GM21825 (cell line): ENCODE measurements around the gene ERO1B.

Experiments used
- ATAC-seq: cut with Tn5 transposase; IDR thresholded peaks from one replicate; pipeline ENCODE4 v1.9.1; 2021; ENCODE audit warnings: mild to moderate bottlenecking, moderate library complexity; ENCODE audit not compliant: unreplicated experiment

ERO1B gene

DNA sequence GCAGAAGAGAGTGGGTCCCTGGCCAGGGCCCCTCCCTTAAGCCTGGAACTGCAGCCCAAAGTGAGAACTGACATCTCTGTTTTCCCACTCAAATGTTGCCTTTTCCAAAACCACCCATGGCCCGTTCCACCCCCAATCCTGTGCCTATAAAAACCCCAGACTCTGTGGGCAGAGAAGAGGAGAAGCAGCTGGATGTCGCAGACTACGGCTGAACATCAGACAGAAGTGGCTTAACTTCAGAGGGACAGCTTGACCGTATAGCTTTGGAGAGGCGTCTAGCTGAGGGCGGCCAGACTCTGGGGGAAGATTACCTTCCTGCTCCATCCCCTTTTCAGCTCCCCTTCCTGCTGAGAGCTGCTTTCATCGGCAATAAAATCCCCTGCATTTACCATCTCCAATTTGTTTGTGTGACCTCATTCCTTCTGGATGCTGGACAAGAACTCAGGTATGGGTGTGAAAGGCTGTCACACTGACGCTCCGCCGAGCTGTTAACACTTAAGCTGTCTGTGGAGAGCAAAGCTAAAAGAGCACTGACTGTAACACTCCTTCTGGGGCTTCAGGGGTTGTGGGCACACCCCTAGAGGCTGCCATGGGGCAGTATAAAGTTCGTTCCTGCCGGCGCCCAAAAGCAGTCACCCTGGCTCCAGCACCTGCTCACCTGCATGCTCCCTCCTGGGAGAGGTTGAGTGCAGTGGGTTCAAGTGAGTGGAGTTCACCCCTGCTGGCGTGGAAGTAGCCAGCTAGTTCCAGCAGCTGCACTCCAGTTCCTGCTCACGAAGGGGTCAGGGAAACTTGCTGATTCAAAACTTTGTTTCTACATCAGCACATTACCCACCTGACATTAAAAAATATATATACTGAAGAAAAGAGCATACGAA lies 19.6 kb upstream of the ERO1B start:
- no peak for ATAC-seq

DNA sequence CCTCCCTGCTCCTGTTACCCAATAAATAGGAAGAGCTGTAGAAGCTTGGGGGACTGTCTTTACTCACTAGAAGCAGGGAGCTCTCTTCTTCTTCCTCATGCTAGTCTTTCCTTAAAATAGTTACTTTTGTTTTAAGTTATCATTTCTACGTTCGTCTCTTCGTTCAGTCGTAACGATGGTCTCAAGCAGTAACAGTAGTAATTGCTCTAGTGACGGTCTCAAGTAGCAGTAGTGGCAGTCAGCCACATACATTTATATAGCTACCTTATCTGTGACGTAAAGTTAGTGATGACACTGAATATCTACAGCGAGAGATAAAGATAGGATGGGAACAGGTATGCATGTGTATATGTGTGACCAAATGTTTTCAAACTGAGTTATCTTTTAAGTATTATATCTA lies 15.4 kb upstream of the ERO1B start:
- no peak for ATAC-seq

DNA sequence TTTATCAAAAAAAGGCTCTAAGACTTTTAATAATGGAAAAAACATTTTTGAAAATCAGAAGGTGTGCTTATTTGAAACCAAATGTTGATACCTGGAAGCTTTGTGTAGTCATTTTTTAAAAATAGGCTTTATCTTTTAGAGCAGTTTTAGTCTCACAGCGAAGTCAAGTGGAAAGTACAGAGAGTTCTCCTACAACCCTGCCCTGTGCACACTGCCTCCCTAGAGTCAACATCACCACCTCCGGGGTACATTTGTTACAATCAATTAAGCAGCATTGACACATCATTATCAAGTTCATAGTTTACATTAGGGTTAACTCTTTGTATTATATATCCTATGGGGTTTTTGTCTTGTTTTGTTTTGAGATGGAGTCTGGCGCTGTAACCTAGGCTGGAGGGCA lies 10.7 kb upstream of the ERO1B start:
- no peak for ATAC-seq

DNA sequence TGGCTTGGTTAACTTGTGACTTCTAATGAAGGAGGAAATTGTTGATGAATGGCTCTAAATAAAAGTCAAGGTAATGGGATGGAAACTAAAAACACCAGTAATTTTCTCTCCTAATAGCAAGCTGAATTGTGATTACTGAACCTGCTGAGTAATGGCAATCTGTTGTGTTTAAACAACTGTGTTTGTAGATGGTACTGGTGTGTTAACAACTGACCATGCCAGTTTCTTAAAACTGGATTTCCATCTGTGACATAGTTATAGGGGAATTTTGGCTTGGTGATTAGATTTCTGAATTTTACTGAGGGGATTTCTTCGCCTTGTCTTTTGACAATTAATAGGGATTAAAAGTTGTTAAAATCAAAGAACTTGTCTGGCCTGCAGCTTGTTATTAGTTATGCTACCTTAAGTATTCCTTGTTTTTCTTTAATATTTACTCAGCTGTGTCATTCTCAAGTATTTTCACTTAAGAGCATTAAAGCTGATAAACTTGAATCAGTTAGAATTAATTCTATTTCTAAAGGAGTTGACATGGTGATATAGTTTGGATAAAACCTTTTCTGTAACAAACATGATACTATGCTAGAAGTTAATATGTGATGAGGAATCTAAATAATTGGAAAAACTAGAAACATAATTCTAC lies 7.9 kb upstream of the ERO1B start:
- ATAC-seq = no peak

DNA sequence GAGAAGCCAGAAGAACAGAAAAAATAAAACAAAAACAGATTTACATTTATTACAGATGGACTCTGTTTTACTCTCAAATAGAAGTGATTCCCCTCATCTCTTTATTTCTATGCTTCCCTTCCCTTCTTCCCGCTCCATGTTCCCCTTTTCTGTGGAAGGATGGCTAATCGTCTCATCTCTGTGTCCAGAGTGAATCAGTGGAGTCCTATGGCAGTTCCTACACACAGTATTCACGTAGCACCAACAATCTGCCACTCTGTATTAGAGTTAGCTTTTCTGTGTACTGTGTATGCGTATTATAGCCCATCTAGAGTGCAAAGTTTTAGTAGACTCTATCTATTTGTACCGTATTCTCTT lies 6.8 kb upstream of the ERO1B start:
- no peak for ATAC-seq

DNA sequence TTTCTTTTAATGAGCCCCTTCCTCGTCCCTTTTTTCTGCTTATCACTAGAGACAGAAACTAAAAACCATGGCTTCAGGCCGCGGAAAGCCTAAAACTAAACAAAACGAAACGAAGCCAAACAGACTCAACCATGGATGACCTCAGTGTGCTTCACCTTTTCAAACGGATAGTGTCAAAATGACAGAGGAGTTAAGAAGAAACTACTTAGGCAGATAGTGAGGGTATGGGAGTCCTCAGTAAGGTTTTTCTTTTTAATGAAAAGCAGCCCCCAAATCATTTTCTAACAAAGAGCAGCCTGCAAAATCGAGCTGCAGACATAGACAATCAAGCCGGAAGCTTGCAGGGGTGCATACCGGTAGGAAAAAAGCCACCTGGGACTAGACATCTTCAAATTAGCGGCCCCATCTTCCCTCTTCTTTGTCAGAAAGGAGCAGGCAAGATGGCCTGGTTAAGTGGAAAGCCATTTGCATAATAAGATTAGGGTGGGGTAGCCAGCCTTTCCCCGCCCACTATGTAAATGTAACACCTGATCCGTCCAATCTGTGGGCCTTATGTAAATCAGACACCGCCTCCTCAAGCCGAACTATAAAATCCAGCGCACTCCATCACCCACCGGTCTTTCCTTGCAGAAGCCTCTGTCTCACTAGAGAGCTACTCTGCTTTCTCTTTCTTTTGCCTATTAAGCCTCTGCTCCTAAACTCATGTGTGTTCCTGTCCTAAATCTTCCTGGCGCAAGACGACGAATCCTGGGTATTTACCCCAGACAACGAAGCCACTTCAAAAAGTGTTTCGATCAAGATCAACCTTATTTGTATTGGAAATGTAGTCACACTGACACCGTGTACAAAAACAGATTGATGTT lies 6.2 kb upstream of the ERO1B start:
- no peak for ATAC-seq

DNA sequence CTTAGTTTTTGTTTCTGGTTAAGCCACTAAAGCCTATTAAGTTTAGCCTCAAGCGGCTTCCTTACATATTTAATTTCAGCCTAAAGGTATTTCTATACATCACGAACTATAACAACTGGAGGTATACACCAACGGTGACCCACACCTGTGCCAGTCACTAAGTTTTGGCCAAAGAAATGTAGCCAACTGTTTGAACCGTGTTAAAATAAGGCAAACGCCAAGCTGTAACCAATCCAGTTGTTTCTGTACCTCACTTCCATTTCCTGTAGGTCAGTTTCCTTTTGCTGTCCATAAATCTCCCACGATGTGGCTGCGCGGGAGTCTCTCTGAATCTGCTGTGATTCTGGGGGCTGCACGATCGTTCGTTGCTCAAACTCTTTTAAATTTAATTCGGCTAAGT lies 5.6 kb upstream of the ERO1B start:
- no peak for ATAC-seq

DNA sequence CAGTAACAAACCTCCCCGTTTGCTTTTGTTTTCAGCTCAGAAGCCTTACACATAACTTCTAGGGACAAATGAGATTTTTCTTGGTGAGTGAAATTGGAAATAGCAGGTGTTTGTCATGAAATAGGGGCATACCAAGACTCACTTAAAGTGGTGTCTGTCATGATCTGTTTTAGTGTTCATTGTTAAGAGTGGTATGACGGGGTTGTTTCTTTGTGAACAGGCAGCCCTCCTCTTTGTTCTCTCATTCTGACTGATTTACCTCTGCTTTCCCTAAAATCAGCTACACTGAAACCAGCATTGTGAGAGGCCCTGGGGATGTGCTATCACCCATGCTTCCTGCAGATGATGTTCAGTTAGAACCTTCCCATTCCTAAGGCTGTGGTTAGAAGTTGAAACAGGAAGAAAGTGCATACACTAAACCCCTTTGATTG lies 2.5 kb upstream of the ERO1B start:
- peak; percentile 50 for ATAC-seq

DNA sequence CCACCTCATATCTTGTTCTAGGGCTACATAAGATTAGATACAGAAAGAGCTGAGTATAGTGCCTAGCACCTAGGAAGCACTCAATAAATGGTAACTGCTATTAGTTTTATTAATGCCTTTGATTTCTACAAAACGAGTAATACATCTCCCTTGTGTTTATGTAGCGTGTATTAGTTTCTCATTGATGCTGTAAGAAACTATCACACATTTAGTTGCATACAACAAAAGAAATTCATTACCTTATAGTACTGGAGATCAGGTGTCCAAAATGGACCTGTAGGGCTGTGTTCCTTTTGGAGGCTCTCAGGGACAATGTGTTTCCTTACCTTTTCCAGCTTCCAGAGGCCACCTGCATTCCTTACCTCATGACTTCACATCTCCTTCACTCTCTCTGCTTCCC lies 961 bp upstream of the ERO1B start:
- no peak for ATAC-seq

DNA sequence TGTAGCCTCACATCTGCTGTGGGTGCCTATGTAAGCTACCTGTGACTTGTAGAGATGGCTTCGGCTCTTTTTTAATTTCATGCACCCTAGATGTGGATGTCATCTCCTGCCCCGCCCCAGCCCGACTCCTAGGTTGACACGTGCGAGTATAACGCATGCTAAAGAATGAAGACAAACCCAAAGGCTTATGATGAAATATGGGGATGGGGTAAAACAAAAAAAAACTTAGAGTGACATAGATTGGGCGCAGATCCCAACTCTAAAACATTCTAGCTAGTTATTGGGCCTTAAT lies 613 bp upstream of the ERO1B start:
- peak; percentile 5 for ATAC-seq

DNA sequence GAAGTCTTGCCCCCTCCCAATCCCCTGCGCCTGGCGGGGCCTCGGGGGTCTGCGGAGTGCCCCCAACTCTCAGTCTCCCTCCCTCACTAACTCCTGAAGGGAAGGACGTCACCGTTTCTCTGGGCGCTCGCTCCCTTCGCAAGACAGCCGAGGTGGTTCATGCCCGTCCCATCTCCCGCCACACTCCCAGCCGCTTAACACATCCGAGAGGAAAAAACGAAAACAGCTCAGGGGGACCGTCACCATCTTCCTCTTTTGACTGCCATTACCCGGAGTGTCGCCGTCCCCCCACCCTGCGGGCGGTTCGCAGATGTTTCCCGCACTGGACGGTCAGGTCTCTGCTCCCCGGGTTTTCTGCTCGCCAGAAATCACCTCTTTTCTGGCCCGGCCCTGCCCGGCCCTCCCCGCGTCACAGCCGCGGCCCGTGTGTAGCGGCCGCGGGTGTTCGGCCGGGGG lies 532 bp downstream of the ERO1B start:
- no peak for ATAC-seq

DNA sequence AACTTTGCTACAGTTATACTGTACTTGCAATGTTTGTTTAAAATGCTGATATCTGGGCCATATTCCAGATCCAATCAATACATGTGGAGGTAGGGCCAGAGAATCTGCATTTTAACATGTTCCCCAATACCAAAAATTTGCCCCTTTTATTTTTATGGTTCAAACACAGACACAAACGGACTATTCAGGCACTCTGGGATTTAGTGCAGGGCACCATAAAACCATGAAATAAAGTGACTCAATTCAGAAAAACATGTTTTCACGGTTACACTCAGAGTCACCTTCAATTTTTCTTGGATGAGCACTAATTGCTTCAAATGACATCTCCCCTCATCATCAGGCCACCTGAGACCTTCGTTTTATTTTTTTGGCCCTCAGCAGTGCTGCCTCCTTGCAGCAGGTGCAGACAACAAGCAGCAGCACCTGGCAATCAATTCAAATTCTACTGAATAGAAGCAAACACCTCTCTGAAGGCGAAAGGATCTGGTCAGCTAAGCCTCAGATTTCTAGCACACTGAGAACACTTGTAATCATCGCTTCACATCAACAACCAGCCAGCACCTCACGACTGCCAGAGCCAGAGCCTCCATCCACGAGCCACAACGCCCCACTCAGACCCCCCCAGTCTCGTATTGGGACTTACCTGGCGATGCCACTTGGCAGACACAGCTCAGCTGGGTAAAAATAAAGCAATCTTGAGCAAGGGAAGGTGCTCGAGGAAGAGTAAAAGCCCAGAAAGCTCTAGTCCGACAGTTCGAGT lies 1.1 kb downstream of the ERO1B start:
- no peak for ATAC-seq

DNA sequence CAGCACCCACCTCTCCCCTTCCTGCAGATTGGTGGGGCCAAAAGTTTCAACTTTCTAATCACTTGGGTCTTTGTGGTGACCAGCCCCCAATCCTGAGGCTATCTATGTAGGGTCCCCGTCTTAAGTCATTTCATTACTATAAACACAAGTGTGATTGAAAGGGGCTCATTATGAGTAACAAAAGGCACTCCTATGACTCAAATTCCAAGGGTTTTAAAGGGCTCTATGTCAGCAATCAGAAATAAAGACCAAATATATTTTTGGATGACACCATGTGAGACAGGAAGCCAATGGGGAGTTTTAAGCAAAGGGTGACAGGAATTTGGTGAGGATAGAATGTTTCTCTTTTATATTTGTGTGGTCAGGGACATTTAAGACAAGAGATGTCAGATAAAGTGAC lies 6.2 kb downstream of the ERO1B start:
- ATAC-seq = no peak

DNA sequence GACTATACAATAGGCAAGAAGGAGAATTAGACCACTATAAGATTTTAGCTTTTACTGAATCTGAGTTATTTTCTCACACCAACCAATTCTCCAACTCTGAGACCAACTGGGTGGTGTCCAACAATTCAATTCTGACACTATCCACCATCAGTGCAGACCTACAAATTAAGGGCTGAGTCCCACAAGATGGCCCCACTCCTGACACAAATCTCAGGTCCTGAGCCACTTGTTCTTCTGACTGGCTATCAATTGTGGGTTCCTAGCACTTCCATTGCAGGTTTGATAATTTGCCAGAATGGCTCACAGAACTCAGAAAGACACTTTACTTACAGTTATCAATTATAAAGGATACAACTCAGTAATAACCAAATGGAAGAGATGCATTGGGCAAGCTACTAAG lies 6.7 kb downstream of the ERO1B start:
- ATAC-seq = no peak

DNA sequence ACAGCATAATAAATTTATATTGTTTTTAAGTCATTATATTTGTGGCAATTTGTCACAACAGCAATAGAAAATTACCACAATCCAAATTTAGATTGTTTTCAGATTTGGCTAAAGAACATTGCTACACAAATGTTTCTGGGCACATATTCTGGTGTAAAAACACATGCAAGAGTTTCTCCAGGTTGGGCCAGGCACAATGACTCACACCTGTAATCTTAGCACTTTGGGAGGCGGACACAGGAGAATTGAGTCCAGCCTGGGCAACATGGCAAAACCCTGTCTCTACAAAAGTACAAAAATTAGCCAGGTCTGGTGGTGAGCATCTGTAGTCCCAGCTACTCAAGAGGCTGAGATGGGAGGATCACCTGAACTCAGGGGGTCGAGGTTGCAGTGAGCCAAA lies 8.4 kb downstream of the ERO1B start:
- ATAC-seq = no peak

DNA sequence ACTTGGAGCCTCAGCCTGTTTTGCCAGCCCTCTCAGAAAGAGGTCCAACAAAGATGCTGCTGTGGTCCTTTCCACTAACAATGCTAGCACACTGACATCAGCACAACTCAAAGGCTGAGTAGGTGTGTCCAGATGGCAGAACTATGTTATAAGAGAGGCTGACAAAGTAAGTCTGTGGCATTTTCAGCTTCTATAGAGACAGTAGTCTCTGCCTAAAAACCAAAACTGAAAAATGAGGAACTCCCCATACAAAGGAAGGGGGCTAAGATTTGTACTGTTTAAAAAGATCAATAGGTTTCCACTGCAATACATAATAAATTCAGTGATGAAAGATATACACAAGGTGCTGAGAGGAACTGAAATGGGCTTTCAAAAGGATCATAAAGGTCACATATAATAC lies 12.3 kb downstream of the ERO1B start:
- no peak for ATAC-seq

DNA sequence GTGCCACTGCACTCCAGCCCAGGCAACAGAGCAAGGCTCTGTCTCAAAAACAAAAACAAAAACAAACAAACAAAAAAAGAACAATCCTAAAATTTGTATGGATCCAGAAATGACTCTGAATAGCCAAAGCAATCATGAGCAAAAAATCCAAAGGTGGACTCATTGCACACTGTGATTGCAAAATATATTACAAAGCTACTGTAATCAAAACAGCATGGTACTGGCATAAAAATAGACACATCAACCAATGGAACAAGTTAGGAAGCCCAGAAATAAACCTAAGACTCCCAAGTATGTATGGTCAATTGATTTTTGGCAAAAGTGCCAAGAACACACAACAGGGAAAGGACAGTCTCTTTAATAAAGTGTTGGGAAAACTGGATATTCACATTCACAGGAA lies 19.9 kb downstream of the ERO1B start:
- no peak for ATAC-seq

DNA sequence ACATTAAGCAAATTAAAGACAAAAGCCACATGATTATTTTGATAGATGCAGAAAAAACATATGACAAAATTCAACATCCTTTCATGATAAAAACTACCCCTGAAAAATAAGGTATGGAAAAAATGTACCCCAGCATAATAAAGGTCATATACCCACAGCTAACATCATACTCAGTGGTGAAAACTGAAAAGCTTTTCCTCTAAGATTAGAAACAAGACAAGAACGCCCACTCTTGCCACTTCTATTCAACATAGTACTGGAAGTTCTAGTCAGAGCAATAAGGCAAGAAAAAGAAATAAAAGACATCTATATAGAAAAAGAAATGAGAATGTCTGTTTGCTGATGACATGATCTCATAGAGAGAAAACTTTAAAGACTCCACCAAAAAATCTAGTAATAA lies 20.7 kb downstream of the ERO1B start:
- no peak for ATAC-seq

DNA sequence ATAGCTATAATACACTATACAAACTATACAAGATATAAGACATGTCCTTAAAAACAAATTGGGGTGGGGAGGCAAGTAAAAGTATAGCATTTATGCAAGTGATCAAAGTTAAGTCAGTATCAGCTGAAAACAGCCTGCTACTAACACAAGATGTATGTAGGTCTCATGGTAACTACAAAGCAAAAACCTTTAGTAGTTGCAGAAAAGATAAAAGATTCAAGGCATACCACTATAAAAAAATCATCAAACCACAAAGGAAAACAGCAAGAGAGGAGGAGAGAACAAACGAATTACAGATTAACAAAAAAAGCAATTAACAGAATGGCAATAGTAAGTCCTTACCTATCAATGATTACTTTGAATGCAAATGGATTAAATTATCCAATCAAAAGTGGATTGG lies 22.7 kb downstream of the ERO1B start:
- no peak for ATAC-seq

DNA sequence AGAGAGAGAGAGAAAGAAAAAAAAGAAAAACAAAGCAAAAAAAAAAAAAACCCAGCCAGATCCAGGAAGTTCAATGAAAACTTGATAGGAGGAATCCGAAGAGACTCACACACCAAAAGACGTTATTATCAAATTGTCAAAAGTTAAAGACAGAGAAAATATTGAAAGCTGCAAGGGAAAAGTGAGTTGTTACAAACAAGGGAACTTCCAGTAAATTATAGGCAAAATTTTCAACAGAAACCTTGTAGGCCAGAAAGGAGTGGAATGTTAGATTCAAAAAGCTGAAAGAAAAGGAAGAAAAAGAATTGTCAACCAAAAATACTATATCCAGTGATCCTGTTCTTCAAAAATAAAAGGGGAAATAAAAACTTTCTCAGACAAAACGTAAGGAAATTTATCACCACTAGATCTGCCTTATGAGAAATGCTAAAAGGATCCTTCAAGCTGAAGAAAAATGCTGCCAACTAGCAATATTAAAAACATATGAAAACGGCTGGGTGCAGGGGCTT lies 23.6 kb downstream of the ERO1B start:
- no peak for ATAC-seq

DNA sequence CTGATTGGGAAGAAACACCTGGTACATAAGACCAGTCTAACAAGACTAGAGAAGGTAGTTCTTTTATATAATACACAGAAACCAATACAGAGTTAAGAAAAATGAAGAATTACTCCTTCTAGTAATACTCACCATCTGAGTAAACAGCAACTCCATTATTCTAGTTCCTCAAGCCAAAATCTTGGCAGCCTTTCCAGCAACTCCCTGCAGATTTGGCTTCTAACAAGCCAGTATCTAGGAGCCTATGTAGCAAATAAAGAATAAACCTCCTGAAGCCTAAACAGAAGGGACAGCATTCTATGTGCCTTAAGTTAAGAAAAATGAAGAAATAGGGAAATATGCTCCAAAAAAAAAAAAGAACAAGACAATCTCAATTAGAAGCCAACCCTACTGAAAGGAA lies 24.5 kb downstream of the ERO1B start:
- no peak for ATAC-seq
